GM19099 (cell line): ENCODE data around the gene TEX36.

Experiments
- POLR2A ChIP-seq: IDR thresholded peaks from 3 replicates; pipeline ENCODE4 v1.6.1; 2011; ENCODE audit warnings: low read depth; ENCODE audit not compliant: insufficient read length; ENCODE audit errors: extremely low read depth

TEX36 gene

GRCh38 chr10:125625586-125625985 is 57.4 kb downstream of the TEX36 start:
- no peak for TF ChIP-seq POLR2A

DNA sequence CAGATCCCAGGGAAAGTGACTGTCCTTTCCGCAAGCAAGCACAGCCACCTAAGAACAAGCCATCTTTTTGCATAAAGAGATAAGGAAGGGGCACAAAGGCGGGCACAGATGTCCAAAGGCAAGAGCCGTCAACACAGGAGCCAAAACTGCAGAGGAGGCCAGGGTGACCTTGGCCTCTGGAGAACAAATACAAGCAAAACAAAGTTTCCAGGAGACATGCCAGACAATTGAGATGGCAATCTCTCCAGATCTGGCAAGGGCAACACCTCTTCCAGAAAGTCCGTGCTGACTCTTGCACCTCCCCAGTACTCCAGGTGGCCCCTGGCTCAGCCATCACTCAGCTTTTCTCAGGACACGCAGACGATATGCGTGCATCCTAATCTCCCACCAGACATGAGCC is 58.2 kb downstream of the TEX36 start:
- no peak for TF ChIP-seq POLR2A

GRCh38 chr10:125621052-125621451 is 61.9 kb downstream of the TEX36 start:
- TF ChIP-seq POLR2A, result no peak

- TF ChIP-seq POLR2A, result no peak
Measured at GRCh38 chr10:125620401-125620800, 62.6 kb downstream of the TEX36 start.

- no peak for TF ChIP-seq POLR2A
Measured at GRCh38 chr10:125611756-125612155, 71.2 kb downstream of the TEX36 start.

DNA sequence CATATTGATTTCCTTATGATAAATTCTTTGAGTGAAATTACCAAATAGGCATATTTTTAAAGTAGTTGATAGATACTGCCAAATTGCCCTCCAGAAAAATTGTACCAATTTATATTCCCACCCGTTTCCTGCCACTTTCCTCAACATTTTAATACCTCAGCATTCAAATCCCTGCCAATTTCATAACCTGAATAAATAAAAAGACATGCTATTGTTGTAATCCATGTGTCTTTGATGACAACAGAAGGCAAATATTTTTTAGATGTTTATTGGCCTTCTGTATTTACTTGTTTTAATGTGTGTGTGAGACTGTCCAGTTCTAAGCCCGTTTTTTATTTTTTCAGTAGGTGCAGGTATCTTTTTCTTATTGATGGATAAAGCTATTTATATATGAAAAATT is 71.7 kb downstream of the TEX36 start:
- TF ChIP-seq POLR2A, result no peak

- no peak for TF ChIP-seq POLR2A
Measured at GRCh38 chr10:125609859-125610258, 73.1 kb downstream of the TEX36 start.

DNA sequence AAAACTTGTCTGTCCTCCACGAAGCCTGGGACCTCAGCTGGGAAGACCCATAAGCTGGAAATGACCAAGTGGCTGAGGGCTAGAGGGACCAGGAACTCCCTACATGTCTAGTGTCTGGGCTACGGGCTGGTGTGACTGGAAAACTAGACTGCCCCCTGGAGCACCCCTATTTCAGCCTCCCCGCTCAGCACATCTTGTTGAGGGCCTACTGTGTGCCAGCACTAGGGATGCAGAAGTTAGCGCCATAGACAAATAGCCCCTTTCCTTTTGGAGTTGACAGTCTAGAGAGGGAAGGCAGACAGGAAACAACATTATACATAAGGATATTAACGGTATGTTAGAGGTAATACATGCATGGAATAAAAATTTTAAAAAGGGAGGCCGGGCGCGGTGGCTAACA is 74.5 kb downstream of the TEX36 start:
- TF ChIP-seq POLR2A, result no peak

DNA sequence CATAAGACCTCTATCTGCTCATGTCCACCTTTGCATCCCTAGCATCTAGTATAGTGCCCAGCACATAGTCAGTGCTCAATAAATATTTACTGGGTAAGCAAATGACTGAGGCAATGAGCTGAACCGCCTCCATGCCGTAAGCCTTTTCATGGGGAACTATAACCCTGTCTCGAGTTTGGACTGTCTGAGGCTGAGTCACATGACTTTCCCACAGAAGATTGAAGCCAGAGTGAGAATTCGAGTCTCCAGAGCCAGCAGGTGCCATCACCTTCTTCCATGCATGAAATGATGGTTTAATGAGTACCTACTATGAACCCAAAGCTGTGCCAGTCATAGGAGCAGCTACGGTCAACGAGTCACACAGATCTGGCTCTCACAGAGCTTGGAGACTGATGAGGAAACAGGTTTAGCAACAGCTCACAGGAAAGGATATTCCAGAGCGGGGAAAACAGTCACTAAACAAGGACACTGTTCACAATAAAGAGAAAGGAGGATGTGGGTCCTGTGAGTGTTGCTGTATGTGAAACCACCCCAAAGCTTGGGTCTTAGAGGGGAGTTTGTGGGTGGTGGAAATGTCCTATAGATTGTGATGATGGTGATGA is 75.2 kb downstream of the TEX36 start:
- no peak for TF ChIP-seq POLR2A

DNA sequence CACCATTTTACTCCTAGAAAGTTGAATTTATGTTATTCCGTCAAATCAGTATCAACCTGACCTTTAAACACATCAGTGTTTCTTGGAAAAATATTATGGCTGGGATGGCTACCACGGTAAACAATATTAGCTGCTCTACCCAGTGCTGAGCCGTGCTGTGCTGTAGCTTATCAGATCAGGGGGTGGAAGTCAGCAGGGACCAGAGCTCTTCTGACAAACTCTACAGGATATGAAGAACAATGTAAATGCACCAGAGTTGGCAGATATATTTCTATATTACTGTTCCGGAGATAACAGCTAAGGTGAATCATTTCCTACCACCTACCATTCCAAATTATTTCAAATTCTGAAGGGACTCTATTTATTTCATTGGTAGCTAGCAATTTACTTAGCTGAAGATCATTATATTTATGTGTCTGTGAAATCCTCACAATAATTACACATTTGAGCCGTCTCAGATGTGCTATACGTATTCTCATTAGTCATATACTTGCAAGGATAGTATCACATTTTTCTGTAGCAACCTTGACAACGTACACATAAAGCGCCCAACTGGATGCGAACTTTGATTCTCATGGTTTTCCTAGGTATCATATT is 76.5 kb downstream of the TEX36 start:
- TF ChIP-seq POLR2A, result no peak
